Activated effector memory CD4-positive, alpha-beta T cell treated with Interleukin-2 at 50 U/mL for 16 hours (primary cell): ENCODE results near the gene TNFAIP1.
"Not testable (repeated sequence)": the region's sequence is repeated elsewhere in the genome, so short reads cannot be mapped to it uniquely, and the experiment has no call there.

ENCODE experiments used
- DNase-seq: peaks from one replicate; pipeline ENCODE4 v3.0.0-alpha.2; 2020

Gene TNFAIP1

GRCh38 chr17:28335201-28335958 is at the start of gene TNFAIP1, which contains the start of gene IFT20:
Gene TNFAIP1 (plus strand): TSS chr17:28335761. CDS start chr17:28339522, 3,761 bp downstream.
Gene IFT20 (minus strand): TSS chr17:28335472. CDS start chr17:28331985, 3,487 bp downstream.
- DNase-seq = peak; percentile 96

GRCh38 chr17:28285965-28286364 is 49.6 kb upstream of the TNFAIP1 start:
- no peak for DNase-seq

GRCh38 chr17:28290703-28291102 is 44.9 kb upstream of the TNFAIP1 start:
- no peak for DNase-seq

- no peak for DNase-seq
Observed at GRCh38 chr17:28291780-28292330, 43.7 kb upstream of the TNFAIP1 start.

GRCh38 chr17:28292878-28293277 is 42.7 kb upstream of the TNFAIP1 start:
- DNase-seq = not testable (repeated sequence)

- DNase-seq = no peak
Observed at GRCh38 chr17:28293994-28294393, 41.6 kb upstream of the TNFAIP1 start.

- no peak for DNase-seq
Observed at GRCh38 chr17:28295677-28296578, 39.6 kb upstream of the TNFAIP1 start.

- DNase-seq = no peak
Observed at GRCh38 chr17:28298449-28298848, 37.1 kb upstream of the TNFAIP1 start.

GRCh38 chr17:28306954-28307401 is 28.6 kb upstream of the TNFAIP1 start:
- no peak for DNase-seq

GRCh38 chr17:28313841-28314240 is 21.7 kb upstream of the TNFAIP1 start:
- no peak for DNase-seq

GRCh38 chr17:28315846-28316705 is 19.5 kb upstream of the TNFAIP1 start:
- DNase-seq = no peak

- DNase-seq = no peak
Observed at GRCh38 chr17:28317099-28317965, 18.2 kb upstream of the TNFAIP1 start.

GRCh38 chr17:28317966-28318758 is 17.4 kb upstream of the TNFAIP1 start:
- DNase-seq = no peak

GRCh38 chr17:28318759-28319597 is 16.6 kb upstream of the TNFAIP1 start, which contains the start of gene TMEM97:
Gene TMEM97 (plus strand): TSS chr17:28319200. CDS start chr17:28319240, 40 bp downstream.
- peak; percentile 92 for DNase-seq

GRCh38 chr17:28319598-28319935 is 16.0 kb upstream of the TNFAIP1 start:
- no peak for DNase-seq

- DNase-seq = no peak
Observed at GRCh38 chr17:28320215-28321061, 15.1 kb upstream of the TNFAIP1 start.

- DNase-seq = no peak
Observed at GRCh38 chr17:28324267-28324745, 11.3 kb upstream of the TNFAIP1 start.

- no peak for DNase-seq
Observed at GRCh38 chr17:28324781-28325180, 10.8 kb upstream of the TNFAIP1 start.
